ENCODE results near the gene SGCA.
A peak's percentile ranks its signal among the peaks of the same experiment; 100 is the strongest.

SGCA gene

DNA sequence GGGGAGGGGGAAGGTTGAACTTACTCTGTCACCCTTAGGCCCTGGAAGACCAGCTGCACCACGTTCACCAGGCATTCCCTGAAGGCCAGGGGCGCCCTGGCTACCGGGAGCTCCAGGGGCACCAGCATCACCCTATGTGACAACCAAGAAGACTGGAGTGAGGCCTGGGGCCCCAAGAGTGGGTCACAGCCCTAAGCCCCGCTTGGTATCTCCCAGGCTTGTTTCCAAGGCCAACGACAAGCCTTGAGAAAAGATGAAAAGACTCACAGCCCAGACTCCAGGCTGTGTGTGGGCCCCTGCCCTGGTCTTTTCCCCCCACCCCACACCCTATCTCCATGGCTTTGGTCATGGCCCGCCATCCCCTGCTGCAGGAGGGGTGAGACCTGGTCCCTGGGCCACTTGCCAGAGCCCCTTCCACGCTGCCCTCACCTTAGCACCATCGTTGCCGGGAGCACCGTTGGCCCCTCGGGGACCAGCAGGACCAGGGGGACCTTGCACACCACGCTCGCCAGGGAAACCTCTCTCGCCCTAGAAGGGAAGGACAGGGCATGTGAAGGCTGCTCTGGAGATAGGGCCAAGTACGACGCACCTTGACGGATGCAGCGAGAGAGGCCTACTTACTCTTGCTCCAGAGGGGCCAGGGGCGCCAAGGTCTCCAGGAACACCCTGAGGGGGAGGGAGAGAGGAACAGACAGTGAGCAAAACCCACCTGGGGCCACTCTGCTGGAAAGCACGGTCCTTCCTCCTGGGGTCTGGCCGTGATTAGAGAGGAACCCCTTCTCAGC is 25.7 kb downstream of the SGCA start:
- Histone ChIP-seq H3K27ac (ENCODE audit: extremely low read depth, low read depth, low read length) (no peak overlapping the region), H3K4me3 (ENCODE audit: low read depth, low read length) (no peak overlapping the region), H3K4me1 (ENCODE audit: control insufficient read depth, insufficient read depth, low read length) (no peaks in the 10 kb centered on the region), H3K36me3 (ENCODE audit: control insufficient read depth in 2 of 2, insufficient read depth in 1 of 2, low read length in 2 of 2) (peaks cover 0 to 81% of the 10 kb centered on the region in 2 experiments; a peak in 1 of 3 replicates), H3K9me3 (ENCODE audit: control insufficient read depth, insufficient read depth, low read depth, low read length) (no peaks in the 10 kb centered on the region)
- ChIA-PET POLR2A (interaction anchor here (1.4 kb wide), 1 partner anchor 14 kb away, joined by 5 read pairs; no protein-coding TSS in a partner anchor), CTCF (interaction anchor here (2.5 to 3.4 kb wide), 2 partner anchors 9 to 13 kb away, joined by 6 to 12 read pairs; partner anchors contain the start of gene COL1A1)
- TF ChIP-seq ZNF473 (tag by site-specific recombination; IDR thresholded peaks at IDR 0.05) (no peak), MYNN (tag by site-specific recombination; IDR thresholded peaks at IDR 0.05; ENCODE audit: borderline replicate concordance) (no peak), KLF10 (tag by site-specific recombination; IDR thresholded peaks at IDR 0.05) (no peak), ZNF155 (tag by site-specific recombination; IDR thresholded peaks at IDR 0.05) (no peak)
- TF ChIP-seq, protein P1, sequence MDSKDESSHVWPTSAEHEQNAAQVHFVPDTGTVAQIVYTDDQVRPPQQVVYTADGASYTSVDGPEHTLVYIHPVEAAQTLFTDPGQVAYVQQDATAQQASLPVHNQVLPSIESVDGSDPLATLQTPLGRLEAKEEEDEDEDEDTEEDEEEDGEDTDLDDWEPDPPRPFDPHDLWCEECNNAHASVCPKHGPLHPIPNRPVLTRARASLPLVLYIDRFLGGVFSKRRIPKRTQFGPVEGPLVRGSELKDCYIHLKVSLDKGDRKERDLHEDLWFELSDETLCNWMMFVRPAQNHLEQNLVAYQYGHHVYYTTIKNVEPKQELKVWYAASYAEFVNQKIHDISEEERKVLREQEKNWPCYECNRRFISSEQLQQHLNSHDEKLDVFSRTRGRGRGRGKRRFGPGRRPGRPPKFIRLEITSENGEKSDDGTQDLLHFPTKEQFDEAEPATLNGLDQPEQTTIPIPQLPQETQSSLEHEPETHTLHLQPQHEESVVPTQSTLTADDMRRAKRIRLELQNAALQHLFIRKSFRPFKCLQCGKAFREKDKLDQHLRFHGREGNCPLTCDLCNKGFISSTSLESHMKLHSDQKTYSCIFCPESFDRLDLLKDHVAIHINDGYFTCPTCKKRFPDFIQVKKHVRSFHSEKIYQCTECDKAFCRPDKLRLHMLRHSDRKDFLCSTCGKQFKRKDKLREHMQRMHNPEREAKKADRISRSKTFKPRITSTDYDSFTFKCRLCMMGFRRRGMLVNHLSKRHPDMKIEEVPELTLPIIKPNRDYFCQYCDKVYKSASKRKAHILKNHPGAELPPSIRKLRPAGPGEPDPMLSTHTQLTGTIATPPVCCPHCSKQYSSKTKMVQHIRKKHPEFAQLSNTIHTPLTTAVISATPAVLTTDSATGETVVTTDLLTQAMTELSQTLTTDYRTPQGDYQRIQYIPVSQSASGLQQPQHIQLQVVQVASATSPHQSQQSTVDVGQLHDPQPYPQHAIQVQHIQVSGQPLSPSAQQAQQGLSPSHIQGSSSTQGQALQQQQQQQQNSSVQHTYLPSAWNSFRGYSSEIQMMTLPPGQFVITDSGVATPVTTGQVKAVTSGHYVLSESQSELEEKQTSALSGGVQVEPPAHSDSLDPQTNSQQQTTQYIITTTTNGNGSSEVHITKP (tag by site-specific recombination; IDR thresholded peaks at IDR 0.05), result peak; percentile 79

DNA sequence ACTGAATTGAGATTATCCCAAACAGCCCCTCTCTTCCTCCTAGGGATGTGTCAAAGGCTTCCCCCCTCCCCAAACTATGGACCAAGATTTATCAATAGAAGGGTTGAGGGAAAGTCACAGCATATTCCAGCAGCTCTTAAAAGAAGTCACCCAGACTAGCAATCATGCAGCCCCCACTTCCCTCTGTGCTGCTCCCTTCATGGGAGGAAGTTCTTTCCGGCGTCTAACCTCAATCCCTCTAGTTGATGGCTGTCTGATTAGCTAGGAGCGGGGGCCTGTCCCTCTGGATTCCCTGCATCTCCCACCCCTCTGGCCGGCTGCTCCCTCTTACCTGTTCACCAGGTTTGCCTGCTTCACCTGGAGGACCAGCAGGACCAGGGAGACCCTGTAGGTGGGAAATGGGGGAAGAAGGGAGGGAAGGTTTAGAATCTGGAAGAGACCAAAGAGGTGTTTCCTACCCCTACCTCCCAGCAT is 26.4 kb downstream of the SGCA start:
- no peak for TF ChIP-seq ZNF23 (tag by site-specific recombination; IDR thresholded peaks at IDR 0.05; ENCODE audit: borderline replicate concordance)
- TF ChIP-seq ZNF677 (tag by site-specific recombination; IDR thresholded peaks at IDR 0.05), result no peak
- no peak for TF ChIP-seq ZNF529 (tag by site-specific recombination; IDR thresholded peaks at IDR 0.05; ENCODE audit: insufficient replicate concordance)
- TF ChIP-seq GLIS2 (tag by site-specific recombination; IDR thresholded peaks at IDR 0.05), result no peak
- TF ChIP-seq ZBTB21 (tag by site-specific recombination; IDR thresholded peaks at IDR 0.05), result no peak
- TF ChIP-seq ZNF843 (tag by site-specific recombination; IDR thresholded peaks at IDR 0.05), result no peak
- TF ChIP-seq ZNF16 (tag by site-specific recombination; IDR thresholded peaks at IDR 0.05; ENCODE audit: low read depth), result no peak
- TF ChIP-seq ZNF157 (tag by site-specific recombination; IDR thresholded peaks at IDR 0.05), result no peak
- POLR2A ChIA-PET, result no interaction called here
- Histone ChIP-seq H3K4me3 (ENCODE audit: low read depth, low read length) (no peak overlapping the region), H3K9me3 (ENCODE audit: control insufficient read depth, insufficient read depth, low read depth, low read length) (no peaks in the 10 kb centered on the region), H3K36me3 (ENCODE audit: control insufficient read depth in 2 of 2, insufficient read depth in 1 of 2, low read length in 2 of 2) (peaks cover 0 to 81% of the 10 kb centered on the region in 2 experiments; a peak in 1 of 3 replicates), H3K27ac (ENCODE audit: extremely low read depth, low read depth, low read length) (no peak overlapping the region), H3K4me1 (ENCODE audit: control insufficient read depth, insufficient read depth, low read length) (no peaks in the 10 kb centered on the region)
- CTCF ChIA-PET, result interaction anchor here (2.5 to 3.4 kb wide), 2 partner anchors 9 to 14 kb away, joined by 6 to 12 read pairs; partner anchors contain the start of gene COL1A1

DNA sequence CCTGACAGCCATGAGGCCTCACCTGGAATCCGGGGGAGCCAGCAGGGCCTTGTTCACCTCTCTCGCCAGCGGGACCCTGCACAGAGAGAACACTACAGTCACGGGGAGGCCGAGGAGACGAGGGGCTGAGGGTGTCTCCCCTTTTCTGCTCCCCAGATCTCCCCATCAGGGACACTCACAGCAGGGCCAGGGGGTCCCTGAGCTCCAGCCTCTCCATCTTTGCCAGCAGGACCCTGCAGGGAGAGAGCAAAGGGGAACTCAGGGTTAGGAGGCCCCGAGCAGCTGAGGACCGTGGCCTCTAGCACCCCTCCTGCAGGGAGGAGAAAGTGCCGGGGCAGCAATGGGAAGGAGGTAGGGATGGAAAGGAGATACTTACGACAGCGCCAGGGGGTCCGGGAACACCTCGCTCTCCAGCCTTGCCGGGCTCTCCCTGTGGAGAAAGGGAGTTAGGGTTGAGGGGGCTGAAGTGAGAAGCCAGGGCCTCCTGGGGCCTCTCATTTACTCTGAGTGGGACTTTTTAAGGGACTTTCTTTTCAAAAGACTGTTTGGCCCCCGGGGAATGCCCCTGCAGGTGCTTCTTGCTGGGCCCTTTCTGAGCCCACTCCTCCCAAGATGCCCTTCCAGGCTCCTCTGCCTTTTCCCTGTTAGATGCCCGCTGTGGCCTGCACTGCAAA is 26.9 kb downstream of the SGCA start:
- H3K9me3 ChIP-seq (ENCODE audit: control insufficient read depth, insufficient read depth, low read depth, low read length), result no peaks in the 10 kb centered on the region
- ChIA-PET POLR2A (interaction anchor here (0.6 kb wide), 1 partner anchor 36 kb away, joined by 6 read pairs; no protein-coding TSS in a partner anchor), CTCF (interaction anchor here (0.6 to 3.4 kb wide), 4 partner anchors 8 to 30 kb away, joined by 3 to 12 read pairs (median 5); partner anchors contain the start of gene COL1A1)
- no peak overlapping the region for H3K4me3 ChIP-seq (ENCODE audit: low read depth, low read length)
- H3K27ac ChIP-seq (ENCODE audit: extremely low read depth, low read depth, low read length), result no peak overlapping the region
- H3K4me1 ChIP-seq (ENCODE audit: control insufficient read depth, insufficient read depth, low read length), result no peaks in the 10 kb centered on the region
- peaks cover 0 to 80% of the 10 kb centered on the region in 2 experiments; a peak in 1 of 3 replicates for H3K36me3 ChIP-seq (ENCODE audit: control insufficient read depth in 2 of 2, insufficient read depth in 1 of 2, low read length in 2 of 2)
- no peak for TF ChIP-seq ZNF24 (tag by site-specific recombination; IDR thresholded peaks at IDR 0.05)
- peak; percentile 82 for TF ChIP-seq ZIC2 (tag by site-specific recombination; IDR thresholded peaks at IDR 0.05)
